Effector memory CD8-positive, alpha-beta T cell (primary cell): ENCODE measurements around the gene RALGDS.

ENCODE experiments used
- ATAC-seq: fragments of 150-1000 bp; cut with Tn5 transposase; replicated peaks from 2 replicates; pipeline ENCODE4 v1.10.0; 2021; ENCODE audit warnings: mild to moderate bottlenecking, moderate library complexity
- DNase-seq, 3 experiments: peaks; one replicate each; pipeline ENCODE4 v3.0.0; 2021
- H3K27ac Mint-ChIP-seq, 2 donors: one replicate each; pipeline ENCODE4 v1.8.0; 2022; ENCODE audit warnings: mild to moderate bottlenecking in 2 of 2, mixed read lengths in 2 of 2, moderate library complexity in 2 of 2
- H3K27me3 Mint-ChIP-seq, 2 donors: one replicate each; pipeline ENCODE4 v1.8.0; 2022; ENCODE audit warnings: mixed read lengths in 2 of 2
- H3K36me3 Mint-ChIP-seq: one replicate; pipeline ENCODE4 v1.8.0; 2022; ENCODE audit warnings: mild to moderate bottlenecking, moderate library complexity, mixed read lengths; ENCODE audit not compliant: insufficient read depth
- H3K4me1 Mint-ChIP-seq, 2 donors: one replicate each; pipeline ENCODE4 v1.8.0; 2022; ENCODE audit warnings: low read depth in 2 of 2, mixed read lengths in 2 of 2
- H3K4me3 Mint-ChIP-seq, 2 donors: one replicate each; pipeline ENCODE4 v1.8.0; 2022; ENCODE audit warnings: mild to moderate bottlenecking in 2 of 2, mixed read lengths in 2 of 2, moderate library complexity in 2 of 2
- H3K9me3 Mint-ChIP-seq, 2 donors: one replicate each; pipeline ENCODE4 v1.8.0; 2022; ENCODE audit warnings: mixed read lengths in 2 of 2

Gene RALGDS

GRCh38 chr9:133060417-133060841, 60.6 kb downstream of the RALGDS start:
- peaks cover 19 to 26% of the 10 kb centered on the region in 2 donors for H3K4me1 Mint-ChIP-seq
- no peaks in the 10 kb centered on the region for H3K9me3 Mint-ChIP-seq
- H3K4me3 Mint-ChIP-seq = no peak overlapping the region

GRCh38 chr9:133059623-133060022, 61.4 kb downstream of the RALGDS start:
- Mint-ChIP-seq H3K9me3 (no peaks in the 10 kb centered on the region), H3K4me3 (no peak overlapping the region), H3K36me3 (peaks cover 8% of the 10 kb centered on the region), H3K27ac (peak overlapping the region in 1 of 2 donors; percentile 45), H3K4me1 (peaks cover 19 to 26% of the 10 kb centered on the region in 2 donors), H3K27me3 (no peaks in the 10 kb centered on the region)
- DNase-seq (no peak), ATAC-seq (no peak)

More at GRCh38 chr9:133060417-133060841, 60.6 kb downstream of the RALGDS start:
- DNase-seq = no peak
- Mint-ChIP-seq H3K27me3 (no peaks in the 10 kb centered on the region), H3K36me3 (peaks cover 8% of the 10 kb centered on the region), H3K27ac (no peak overlapping the region)
- no peak for ATAC-seq

- ATAC-seq (peak; percentile 35), DNase-seq (no peak)
- peaks cover 15% of the 10 kb centered on the region for H3K36me3 Mint-ChIP-seq
- peaks cover 19 to 26% of the 10 kb centered on the region in 2 donors for H3K4me1 Mint-ChIP-seq
- no peaks in the 10 kb centered on the region for H3K27me3 Mint-ChIP-seq
- H3K4me3 Mint-ChIP-seq = no peak overlapping the region
- H3K9me3 Mint-ChIP-seq = no peaks in the 10 kb centered on the region
- H3K27ac Mint-ChIP-seq = peak overlapping the region; percentile 45 to 65
These were observed 62.3 kb downstream of the RALGDS start for GRCh38 chr9:133058550-133059320.

GRCh38 chr9:133058071-133058470, 63.0 kb downstream of the RALGDS start:
- H3K27ac Mint-ChIP-seq = peak overlapping the region in 1 of 2 donors; percentile 65
- peaks cover 20% of the 10 kb centered on the region for H3K36me3 Mint-ChIP-seq
- H3K27me3 Mint-ChIP-seq = no peaks in the 10 kb centered on the region
- no peak overlapping the region for H3K4me3 Mint-ChIP-seq
- peaks cover 19 to 26% of the 10 kb centered on the region in 2 donors for H3K4me1 Mint-ChIP-seq
- ATAC-seq = no peak
- H3K9me3 Mint-ChIP-seq = no peaks in the 10 kb centered on the region
- DNase-seq = no peak

GRCh38 chr9:133057553-133057952, 63.5 kb downstream of the RALGDS start:
- peaks cover 19 to 26% of the 10 kb centered on the region in 2 donors for H3K4me1 Mint-ChIP-seq
- no peaks in the 10 kb centered on the region for H3K9me3 Mint-ChIP-seq
- ATAC-seq (no peak), DNase-seq (no peak)
- H3K4me3 Mint-ChIP-seq = no peak overlapping the region
- H3K36me3 Mint-ChIP-seq = peaks cover 23% of the 10 kb centered on the region
- peak overlapping the region in 1 of 2 donors; percentile 65 for H3K27ac Mint-ChIP-seq
- no peaks in the 10 kb centered on the region for H3K27me3 Mint-ChIP-seq

GRCh38 chr9:133057006-133057405, 64.0 kb downstream of the RALGDS start:
- no peaks in the 10 kb centered on the region for H3K9me3 Mint-ChIP-seq
- no peak for ATAC-seq
- peaks cover 19 to 26% of the 10 kb centered on the region in 2 donors for H3K4me1 Mint-ChIP-seq
- H3K27me3 Mint-ChIP-seq = no peaks in the 10 kb centered on the region
- no peak for DNase-seq
- H3K4me3 Mint-ChIP-seq = no peak overlapping the region
- no peak overlapping the region for H3K27ac Mint-ChIP-seq
- peaks cover 23% of the 10 kb centered on the region for H3K36me3 Mint-ChIP-seq

- H3K4me3 Mint-ChIP-seq = no peak overlapping the region
- no peak overlapping the region for H3K27ac Mint-ChIP-seq
- H3K4me1 Mint-ChIP-seq = peaks cover 19 to 26% of the 10 kb centered on the region in 2 donors
- ATAC-seq (no peak), DNase-seq (no peak)
- no peaks in the 10 kb centered on the region for H3K27me3 Mint-ChIP-seq
- peaks cover 23% of the 10 kb centered on the region for H3K36me3 Mint-ChIP-seq
- H3K9me3 Mint-ChIP-seq = no peaks in the 10 kb centered on the region
These were observed 64.5 kb downstream of the RALGDS start for GRCh38 chr9:133056533-133056932.

GRCh38 chr9:133055788-133056420, 65.1 kb downstream of the RALGDS start:
- Mint-ChIP-seq H3K4me1 (peaks cover 19 to 26% of the 10 kb centered on the region in 2 donors), H3K27me3 (no peaks in the 10 kb centered on the region), H3K27ac (no peak overlapping the region), H3K36me3 (peaks cover 27% of the 10 kb centered on the region), H3K9me3 (no peaks in the 10 kb centered on the region), H3K4me3 (no peak overlapping the region)
- DNase-seq (no peak), ATAC-seq (no peak)

- Mint-ChIP-seq H3K4me3 (no peak overlapping the region), H3K27me3 (no peaks in the 10 kb centered on the region), H3K9me3 (no peaks in the 10 kb centered on the region), H3K36me3 (peaks cover 30% of the 10 kb centered on the region), H3K27ac (no peak overlapping the region), H3K4me1 (peaks cover 19 to 24% of the 10 kb centered on the region in 2 donors)
- ATAC-seq (no peak), DNase-seq (no peak)
These were observed 66.1 kb downstream of the RALGDS start for GRCh38 chr9:133054966-133055365.

- Mint-ChIP-seq H3K27me3 (no peaks in the 10 kb centered on the region), H3K27ac (no peak overlapping the region), H3K4me1 (peaks cover 15 to 19% of the 10 kb centered on the region in 2 donors), H3K9me3 (no peaks in the 10 kb centered on the region), H3K4me3 (no peak overlapping the region), H3K36me3 (peaks cover 30% of the 10 kb centered on the region)
- ATAC-seq = no peak
- no peak for DNase-seq
These were observed 66.7 kb downstream of the RALGDS start for GRCh38 chr9:133054194-133054890.

GRCh38 chr9:133051966-133052539, 69.0 kb downstream of the RALGDS start:
- DNase-seq = no peak
- Mint-ChIP-seq H3K4me1 (peaks cover 0 to 1% of the 10 kb centered on the region in 2 donors), H3K27ac (no peak overlapping the region), H3K36me3 (peaks cover 33% of the 10 kb centered on the region), H3K4me3 (no peak overlapping the region), H3K9me3 (no peaks in the 10 kb centered on the region), H3K27me3 (no peaks in the 10 kb centered on the region)
- ATAC-seq = no peak

- H3K27me3 Mint-ChIP-seq = no peaks in the 10 kb centered on the region
- DNase-seq (no peak), ATAC-seq (no peak)
- peaks cover 0 to 1% of the 10 kb centered on the region in 2 donors for H3K4me1 Mint-ChIP-seq
- H3K27ac Mint-ChIP-seq = no peak overlapping the region
- no peaks in the 10 kb centered on the region for H3K9me3 Mint-ChIP-seq
- peaks cover 33% of the 10 kb centered on the region for H3K36me3 Mint-ChIP-seq
- no peak overlapping the region for H3K4me3 Mint-ChIP-seq
These were observed 69.6 kb downstream of the RALGDS start for GRCh38 chr9:133051281-133051900.

GRCh38 chr9:133050781-133051180, 70.3 kb downstream of the RALGDS start:
- DNase-seq (no peak), ATAC-seq (no peak)
- Mint-ChIP-seq H3K27ac (no peak overlapping the region), H3K4me3 (no peak overlapping the region), H3K27me3 (no peaks in the 10 kb centered on the region), H3K4me1 (no peaks in the 10 kb centered on the region), H3K36me3 (peaks cover 33% of the 10 kb centered on the region), H3K9me3 (no peaks in the 10 kb centered on the region)
